ENCODE results near the gene SLC12A3. TPM values are rescaled to one million over a fixed set of nuclear protein-coding genes. Genes with fewer than 3 reads are reported as not detected.

Gene SLC12A3
- polyA plus RNA-seq, 2 of the 4 experiments (the other 2 are of a cell fraction), result 0.08 to 0.09 TPM

DNA sequence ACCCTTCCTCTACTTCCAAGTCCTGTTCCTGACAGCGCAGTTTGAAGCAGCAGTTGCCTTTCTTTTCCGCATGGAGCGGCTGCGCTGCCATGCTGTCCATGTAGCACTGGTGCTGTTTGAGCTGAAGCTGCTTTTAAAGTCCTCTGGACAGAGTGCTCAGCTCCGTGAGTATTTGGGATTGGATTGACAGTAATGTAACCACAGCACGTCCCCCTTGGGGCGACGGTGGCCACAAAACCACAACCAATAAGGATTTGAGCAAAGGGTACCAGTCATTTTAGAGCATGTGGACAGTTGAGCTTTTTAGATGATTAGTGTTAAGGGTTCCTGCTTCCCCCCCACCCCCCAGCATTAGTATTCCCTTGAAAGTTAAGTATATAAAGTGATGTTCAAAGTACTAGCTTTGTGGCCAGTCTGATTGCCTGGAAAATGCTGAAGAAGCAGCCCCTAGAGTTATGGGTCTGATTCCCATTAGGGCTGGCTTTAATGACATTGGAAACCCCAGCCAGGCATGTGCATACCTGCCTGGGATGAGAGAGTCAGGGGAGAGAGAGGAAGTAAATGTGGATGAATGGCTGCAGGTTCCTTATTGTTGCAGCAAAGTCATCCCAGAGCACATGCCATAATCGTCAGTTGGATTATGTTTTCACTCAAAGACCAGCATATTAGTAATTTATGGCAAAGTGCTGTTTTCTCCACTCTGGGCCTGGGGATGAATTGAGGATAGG lies 31.6 kb upstream of the SLC12A3 start:
- DNase-seq (ENCODE audit: low read depth in 1 of 2, low spot score in 1 of 2) (no peak), FAIRE-seq (no peak), ATAC-seq (no peak)
- H3K4me3 ChIP-seq, result no peak overlapping the region
- ChIA-PET POLR2A (no interaction called here), CTCF (interaction anchor here (0.6 to 1.3 kb wide), 2 partner anchors 15 to 18 kb away, joined by 4 read pairs; no protein-coding TSS in a partner anchor)
- no peaks in the 10 kb centered on the region for H3K9me3 ChIP-seq
- no peak overlapping the region for H3K27ac ChIP-seq
- no peak for TF ChIP-seq HOXB13 (CRISPR knock-in tag; IDR thresholded peaks at IDR 0.05; ENCODE audit: low read depth)
- no peak for TF ChIP-seq GATA3 (IDR thresholded peaks at IDR 0.05; ENCODE audit: borderline replicate concordance)
- no peak for TF ChIP-seq HMGXB4 (CRISPR knock-in tag; IDR thresholded peaks at IDR 0.05; ENCODE audit: borderline replicate concordance)
- TF ChIP-seq HEYL (CRISPR knock-in tag; IDR thresholded peaks at IDR 0.05), result no peak
- no peak for TF ChIP-seq SREBF2 (IDR thresholded peaks at IDR 0.05)
- no peak for TF ChIP-seq POLR2AphosphoS2 (conservative IDR thresholded peaks at IDR 0.05; ENCODE audit: low read length)
- TF ChIP-seq, protein P1, sequence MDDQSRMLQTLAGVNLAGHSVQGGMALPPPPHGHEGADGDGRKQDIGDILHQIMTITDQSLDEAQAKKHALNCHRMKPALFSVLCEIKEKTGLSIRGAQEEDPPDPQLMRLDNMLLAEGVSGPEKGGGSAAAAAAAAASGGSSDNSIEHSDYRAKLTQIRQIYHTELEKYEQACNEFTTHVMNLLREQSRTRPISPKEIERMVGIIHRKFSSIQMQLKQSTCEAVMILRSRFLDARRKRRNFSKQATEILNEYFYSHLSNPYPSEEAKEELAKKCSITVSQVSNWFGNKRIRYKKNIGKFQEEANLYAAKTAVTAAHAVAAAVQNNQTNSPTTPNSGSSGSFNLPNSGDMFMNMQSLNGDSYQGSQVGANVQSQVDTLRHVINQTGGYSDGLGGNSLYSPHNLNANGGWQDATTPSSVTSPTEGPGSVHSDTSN (IDR thresholded peaks at IDR 0.05), result no peak
- TF ChIP-seq JUN (IDR thresholded peaks at IDR 0.05), result no peak
- TF ChIP-seq, protein P2, sequence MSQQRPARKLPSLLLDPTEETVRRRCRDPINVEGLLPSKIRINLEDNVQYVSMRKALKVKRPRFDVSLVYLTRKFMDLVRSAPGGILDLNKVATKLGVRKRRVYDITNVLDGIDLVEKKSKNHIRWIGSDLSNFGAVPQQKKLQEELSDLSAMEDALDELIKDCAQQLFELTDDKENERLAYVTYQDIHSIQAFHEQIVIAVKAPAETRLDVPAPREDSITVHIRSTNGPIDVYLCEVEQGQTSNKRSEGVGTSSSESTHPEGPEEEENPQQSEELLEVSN (IDR thresholded peaks at IDR 0.05; ENCODE audit: borderline replicate concordance, low read depth), result no peak
- TF ChIP-seq FOSB (CRISPR knock-in tag; IDR thresholded peaks at IDR 0.05), result no peak
- no peak for TF ChIP-seq POLR2A (IDR thresholded peaks at IDR 0.05; ENCODE audit: low read length)
- H3K4me1 ChIP-seq, result no peaks in the 10 kb centered on the region
- no peak overlapping the region for H3K4me2 ChIP-seq
- 92% methylated on average over 9 of the region's 9 CpGs for WGBS (ENCODE audit: missing lambda C conversion rate)

DNA sequence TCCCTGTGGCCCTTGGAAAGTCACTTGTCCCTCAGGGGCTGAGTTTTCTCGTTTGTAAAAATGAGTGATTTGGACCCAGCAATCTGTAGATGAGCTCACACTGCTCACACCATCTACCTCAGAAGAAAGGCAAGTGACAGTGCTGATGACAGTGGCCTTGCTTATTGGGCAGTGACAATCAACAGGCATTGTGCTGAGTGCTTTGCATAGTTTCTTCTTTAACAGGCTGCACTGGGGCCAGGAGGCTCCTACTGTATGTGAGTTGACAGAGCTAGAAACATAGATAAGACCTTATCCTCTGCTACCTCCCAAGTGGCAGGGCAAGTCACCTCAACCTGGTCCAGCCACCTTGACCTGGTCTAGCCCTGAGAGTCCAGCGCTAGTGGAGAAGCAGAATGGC lies 29.7 kb upstream of the SLC12A3 start:
- Histone ChIP-seq H3K4me2 (no peak overlapping the region), H3K4me3 (no peak overlapping the region), H3K27ac (no peak overlapping the region), H3K4me1 (no peaks in the 10 kb centered on the region), H3K9me3 (no peaks in the 10 kb centered on the region)
- ChIA-PET POLR2A (no interaction called here), CTCF (interaction anchor here (0.5 kb wide), 1 partner anchor 13 kb away, joined by 3 read pairs; no protein-coding TSS in a partner anchor)
- TF ChIP-seq JUN (IDR thresholded peaks at IDR 0.05), result no peak
- TF ChIP-seq HOXB13 (CRISPR knock-in tag; IDR thresholded peaks at IDR 0.05; ENCODE audit: low read depth), result no peak
- no peak for TF ChIP-seq ZNF302 (CRISPR knock-in tag; IDR thresholded peaks at IDR 0.05)
- TF ChIP-seq POLR2A (IDR thresholded peaks at IDR 0.05; ENCODE audit: low read length), result no peak
- no peak for TF ChIP-seq EHF (CRISPR knock-in tag; IDR thresholded peaks at IDR 0.05)
- no peak for TF ChIP-seq HMGXB4 (CRISPR knock-in tag; IDR thresholded peaks at IDR 0.05; ENCODE audit: borderline replicate concordance)
- no peak for TF ChIP-seq RARB (CRISPR knock-in tag; IDR thresholded peaks at IDR 0.05)
- TF ChIP-seq CBX8 (IDR thresholded peaks at IDR 0.05), result no peak
- TF ChIP-seq KDM1A (IDR thresholded peaks at IDR 0.05; ENCODE audit: low read depth), result no peak
- TF ChIP-seq, protein P3, sequence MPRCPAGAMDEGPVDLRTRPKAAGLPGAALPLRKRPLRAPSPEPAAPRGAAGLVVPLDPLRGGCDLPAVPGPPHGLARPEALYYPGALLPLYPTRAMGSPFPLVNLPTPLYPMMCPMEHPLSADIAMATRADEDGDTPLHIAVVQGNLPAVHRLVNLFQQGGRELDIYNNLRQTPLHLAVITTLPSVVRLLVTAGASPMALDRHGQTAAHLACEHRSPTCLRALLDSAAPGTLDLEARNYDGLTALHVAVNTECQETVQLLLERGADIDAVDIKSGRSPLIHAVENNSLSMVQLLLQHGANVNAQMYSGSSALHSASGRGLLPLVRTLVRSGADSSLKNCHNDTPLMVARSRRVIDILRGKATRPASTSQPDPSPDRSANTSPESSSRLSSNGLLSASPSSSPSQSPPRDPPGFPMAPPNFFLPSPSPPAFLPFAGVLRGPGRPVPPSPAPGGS (IDR thresholded peaks at IDR 0.05), result no peak
- TF ChIP-seq, protein P4, sequence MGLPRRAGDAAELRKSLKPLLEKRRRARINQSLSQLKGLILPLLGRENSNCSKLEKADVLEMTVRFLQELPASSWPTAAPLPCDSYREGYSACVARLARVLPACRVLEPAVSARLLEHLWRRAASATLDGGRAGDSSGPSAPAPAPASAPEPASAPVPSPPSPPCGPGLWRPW (IDR thresholded peaks at IDR 0.05), result no peak
- no peak for TF ChIP-seq EP300 (IDR thresholded peaks at IDR 0.05)
- TF ChIP-seq CBX2 (IDR thresholded peaks at IDR 0.05; ENCODE audit: borderline replicate concordance, low read depth), result no peak
- TF ChIP-seq FOXS1 (CRISPR knock-in tag; IDR thresholded peaks at IDR 0.05), result no peak
- no peak for TF ChIP-seq ZSCAN20 (CRISPR knock-in tag; IDR thresholded peaks at IDR 0.05)
- no peak for TF ChIP-seq RCOR1 (IDR thresholded peaks at IDR 0.05; ENCODE audit: low read depth, low read length)
- no peak for TF ChIP-seq TP53 (CRISPR knock-in tag; IDR thresholded peaks at IDR 0.05)
- DNase-seq (ENCODE audit: low read depth in 1 of 2, low spot score in 1 of 2), result no peak
- no peak for ATAC-seq
- FAIRE-seq, result no peak
- WGBS (ENCODE audit: missing lambda C conversion rate), result 71% methylated on average over 2 of the region's 2 CpGs

Data from A549 (cell line).